Dermis blood vessel endothelial cell (primary cell): ENCODE results near the gene THSD7B. TPM values are rescaled to one million over a fixed set of nuclear protein-coding genes. Genes with fewer than 3 reads are reported as not detected.
"Not testable (repeated sequence)": the region's sequence is repeated elsewhere in the genome, so short reads cannot be mapped to it uniquely, and the experiment has no call there.

Source experiments
- DNase-seq: peaks from one replicate; pipeline ENCODE4 v3.0.0; 2010
- total RNA-seq: library from RNA; depleted of rRNA; stranded (reverse); fragments of >200 nt; gene quantifications from 2 replicates; pipeline ENCODE4 v1.2.3, GENCODE V29; 2014

Gene THSD7B
- total RNA-seq, 1 donor from 2014 or later = under 0.01 TPM

DNA sequence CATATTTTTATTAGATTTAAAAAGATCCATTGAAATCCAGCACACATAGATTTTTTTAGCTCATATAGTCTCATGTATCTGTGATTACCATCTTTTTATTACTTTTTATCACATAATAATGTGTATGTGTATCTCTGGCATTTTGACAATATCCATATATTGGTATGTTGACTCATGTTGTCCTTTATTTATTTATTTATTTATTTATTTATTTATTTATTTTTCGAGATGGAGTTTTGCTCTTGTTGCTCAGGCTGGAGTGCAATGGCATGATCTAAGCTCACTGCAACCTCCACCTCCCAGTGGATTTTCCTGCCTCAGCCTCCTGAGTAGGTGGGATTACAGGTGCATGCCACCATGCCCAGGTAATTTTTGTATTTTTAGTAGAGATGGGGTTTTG lies 823.2 kb downstream of the THSD7B start:
- not testable (repeated sequence) for DNase-seq

DNA sequence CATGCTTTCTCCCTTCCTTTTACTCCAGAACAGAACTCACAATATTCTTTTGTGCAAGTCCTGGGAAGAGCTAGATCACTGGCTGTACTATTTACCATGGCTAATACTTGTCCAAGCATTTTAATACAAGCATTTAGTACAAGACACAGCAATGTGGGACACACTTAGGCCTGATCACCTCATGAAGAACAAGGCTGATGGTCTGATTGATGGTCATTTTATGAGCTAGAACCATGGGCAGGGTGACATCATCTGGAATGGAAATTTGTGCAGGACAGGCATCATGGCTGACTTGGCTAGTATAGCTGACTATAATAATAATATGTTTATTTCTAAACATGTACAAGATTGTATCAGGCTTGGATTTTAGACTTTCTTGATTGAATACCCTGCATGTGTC lies 824.8 kb downstream of the THSD7B start:
- DNase-seq = no peak

DNA sequence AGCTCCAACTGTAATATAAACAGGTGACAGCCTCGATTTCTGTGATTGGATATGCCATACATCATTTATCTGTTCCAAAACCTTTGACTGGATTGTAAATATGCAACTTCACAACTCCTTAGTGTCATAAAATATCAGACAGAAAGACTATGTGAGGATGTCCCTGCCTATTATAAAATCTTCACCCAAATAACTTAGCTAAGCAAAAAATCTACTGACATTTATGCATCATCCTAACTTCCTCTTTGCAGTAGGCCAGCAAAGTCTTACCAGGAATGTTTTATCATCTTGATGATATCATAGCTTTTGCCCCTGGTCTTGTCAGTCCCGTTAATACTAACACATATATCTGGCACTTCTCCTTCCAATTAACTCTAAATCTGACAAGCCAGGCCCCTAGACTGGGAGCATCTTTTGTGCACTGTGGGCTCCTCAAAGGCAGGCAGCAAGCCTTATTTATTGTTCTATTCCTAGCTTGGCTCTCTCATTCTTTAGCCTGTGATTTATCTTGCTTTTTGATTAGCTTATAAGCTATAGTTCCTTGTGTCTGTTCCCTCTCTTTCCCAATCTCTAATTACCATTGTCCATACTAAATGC lies 842.5 kb downstream of the THSD7B start:
- no peak for DNase-seq

DNA sequence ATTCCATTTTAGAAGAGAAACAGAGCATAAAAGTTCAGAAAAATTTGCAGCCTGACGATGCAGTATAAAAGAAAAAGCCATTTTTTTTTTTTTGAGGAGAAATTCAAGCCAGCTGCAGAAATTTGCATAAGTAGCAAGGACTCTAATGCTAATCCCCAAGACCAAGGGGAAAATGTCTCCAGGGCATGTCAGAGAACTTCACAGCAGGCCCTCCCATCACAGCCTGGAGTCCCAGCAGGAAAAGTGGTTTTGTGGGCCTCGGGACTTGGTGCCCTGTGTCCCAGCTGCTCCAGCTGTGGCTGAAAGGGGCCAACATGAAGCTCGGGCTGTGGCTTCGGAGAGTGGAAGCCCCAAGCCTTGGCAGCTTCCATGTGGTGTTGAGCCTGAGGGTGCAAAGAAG lies 873.6 kb downstream of the THSD7B start:
- no peak for DNase-seq

DNA sequence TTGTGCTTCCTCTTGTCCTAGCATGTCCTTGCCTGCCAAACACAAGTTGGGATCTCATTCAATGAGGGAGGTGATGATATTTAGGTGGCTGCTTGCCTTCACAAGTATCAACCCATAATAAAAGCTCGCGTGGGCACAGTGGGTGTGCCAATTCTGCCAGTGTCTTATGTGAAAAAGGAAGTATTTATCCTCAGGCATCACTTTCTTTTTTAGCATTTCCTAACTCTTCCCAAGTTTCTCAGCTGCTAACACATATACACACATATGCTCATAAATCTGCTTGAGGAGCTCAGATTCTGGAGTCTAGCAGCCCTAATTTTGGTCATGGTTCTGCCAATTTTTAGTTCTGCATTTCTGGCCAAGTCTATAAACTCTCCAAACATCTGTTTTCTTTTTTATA lies 879.4 kb downstream of the THSD7B start:
- DNase-seq = no peak

DNA sequence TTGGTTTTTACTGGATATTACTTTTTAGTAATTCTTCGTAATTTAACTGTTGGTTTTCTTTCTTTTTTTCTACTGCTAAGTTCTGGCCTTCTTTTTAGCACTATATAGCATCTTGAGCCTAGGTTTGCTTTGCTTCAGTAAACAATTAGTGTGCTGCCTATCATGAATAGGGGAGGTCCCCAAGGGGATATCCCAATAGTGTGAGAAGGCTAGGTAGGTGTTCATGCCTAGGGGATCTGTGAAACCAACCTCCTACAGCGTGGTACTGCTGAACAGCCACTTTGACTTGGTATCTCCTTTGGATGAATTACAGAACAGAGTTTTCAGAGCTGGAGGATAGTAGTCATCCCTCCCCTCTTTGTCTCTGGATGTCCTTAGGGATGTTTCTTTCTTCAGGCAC lies 888.7 kb downstream of the THSD7B start:
- no peak for DNase-seq

DNA sequence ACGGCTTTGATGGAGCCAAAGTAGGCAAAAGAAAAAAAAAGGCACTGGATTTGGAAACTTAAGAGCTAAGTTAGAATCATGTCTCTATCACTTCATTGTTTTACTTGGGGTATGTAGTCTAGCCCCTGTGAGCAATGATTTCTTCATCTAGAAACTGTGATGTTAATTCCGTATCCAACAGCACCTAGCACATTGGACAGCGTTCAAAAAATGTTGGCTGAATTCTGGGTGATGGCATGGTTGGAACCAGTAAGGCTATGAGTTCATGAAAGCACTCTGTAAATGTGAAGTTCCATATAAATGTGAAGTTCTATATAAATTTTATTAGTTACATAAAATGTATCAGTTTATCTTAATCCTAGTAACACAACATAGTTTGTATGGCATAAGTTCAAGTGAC lies 890.5 kb downstream of the THSD7B start:
- DNase-seq = no peak

DNA sequence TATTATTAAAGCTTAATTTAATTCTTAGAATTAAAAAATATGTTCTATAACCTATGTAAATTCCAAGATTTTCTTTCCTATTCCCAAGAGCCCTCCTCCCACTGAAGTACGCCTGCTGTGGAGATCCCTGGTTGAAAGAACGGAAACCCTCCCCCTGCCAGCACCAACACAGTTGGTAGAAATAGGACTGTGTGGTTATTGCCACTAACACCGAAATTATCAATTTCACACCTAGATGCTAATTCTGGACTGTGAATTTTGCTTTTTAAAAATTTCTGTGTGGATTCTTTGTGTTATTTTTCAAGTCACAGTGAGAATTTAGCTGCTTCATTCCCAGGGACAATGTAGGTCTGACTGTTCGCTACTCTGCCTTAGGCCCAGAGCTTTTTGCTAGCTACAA lies 893.1 kb downstream of the THSD7B start:
- no peak for DNase-seq

DNA sequence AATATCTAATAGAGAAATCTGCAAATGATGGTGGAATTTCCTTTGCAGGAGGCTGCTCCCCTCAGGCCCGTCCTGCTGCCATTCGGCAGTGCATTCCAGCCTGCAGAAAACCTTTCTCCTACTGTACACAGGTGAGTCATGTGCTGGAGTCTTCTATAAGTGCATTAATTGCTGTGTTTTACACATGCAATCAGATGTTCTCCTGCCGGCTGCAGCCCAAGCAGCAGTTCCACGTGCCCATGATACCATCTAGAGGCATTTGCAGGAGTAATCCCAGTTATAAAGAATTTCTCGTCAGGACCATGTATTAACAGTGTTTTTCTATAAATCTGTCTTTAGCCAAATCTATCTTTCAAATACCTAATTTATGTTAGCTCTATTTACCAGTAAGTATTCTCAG lies 894.3 kb downstream of the THSD7B start:
- DNase-seq = no peak

DNA sequence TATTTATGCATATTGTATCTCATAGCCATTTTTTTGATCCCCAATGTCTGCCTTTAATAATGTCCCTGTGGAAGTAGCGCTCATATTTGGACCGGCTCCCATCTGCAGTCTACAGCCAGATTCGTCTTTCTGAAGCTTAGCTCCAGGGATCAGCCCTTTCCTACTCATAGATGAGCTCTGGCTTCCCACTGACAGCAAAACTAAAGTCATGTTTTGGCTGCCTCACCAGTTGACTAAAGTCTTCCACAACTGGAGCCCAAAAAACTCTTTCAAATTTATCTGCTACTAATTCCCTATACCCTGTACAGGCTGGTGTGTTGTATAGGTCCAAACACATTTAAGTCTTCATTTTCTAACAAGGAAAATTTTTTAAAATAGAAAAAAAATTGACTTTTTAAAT lies 904.8 kb downstream of the THSD7B start:
- no peak for DNase-seq

DNA sequence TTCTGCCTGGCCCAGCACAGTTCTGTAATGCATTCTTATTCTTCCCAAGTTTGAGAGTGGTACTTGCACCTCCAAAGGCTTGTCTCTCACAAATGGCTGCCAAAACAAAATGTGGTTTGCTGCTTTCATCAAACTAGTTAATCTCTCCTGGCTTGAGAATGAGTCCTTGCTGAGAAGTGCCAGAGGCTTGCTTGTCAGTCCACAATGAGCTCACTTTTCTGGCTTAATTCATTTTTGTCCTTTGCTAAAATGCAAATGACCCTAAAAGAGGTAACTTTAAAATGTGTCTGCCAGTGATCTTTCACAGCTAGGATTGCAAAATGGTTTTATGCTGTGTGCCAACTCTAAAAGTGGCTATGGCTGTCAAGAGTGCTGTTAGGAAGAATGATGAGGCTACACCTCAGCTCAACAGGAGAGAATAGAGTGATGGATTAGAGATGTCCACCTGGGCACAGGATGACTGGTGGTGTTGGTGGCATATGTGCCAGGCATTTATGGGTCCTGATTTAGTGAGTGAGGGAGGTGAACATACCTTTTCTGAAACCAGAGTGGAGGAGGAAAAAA lies 907.7 kb downstream of the THSD7B start:
- no peak for DNase-seq

DNA sequence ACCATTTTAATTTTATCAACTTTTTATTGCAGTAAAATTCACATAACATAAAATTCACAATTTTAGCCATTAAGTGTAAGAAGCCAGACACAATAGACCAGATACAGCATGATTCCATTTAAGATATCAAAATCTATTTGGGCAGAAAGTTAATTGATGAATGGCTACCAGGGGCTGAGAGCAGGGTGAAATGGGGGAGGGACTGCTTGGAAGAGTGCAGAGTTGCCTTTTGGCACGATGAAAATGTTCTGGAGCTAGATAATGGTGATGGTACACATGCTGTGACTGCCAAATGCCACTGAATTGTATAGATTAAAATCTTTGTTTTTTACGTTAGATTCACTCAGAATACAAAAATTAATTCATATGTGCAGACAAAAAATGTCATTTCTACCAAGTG lies 909.6 kb downstream of the THSD7B start:
- DNase-seq = no peak

DNA sequence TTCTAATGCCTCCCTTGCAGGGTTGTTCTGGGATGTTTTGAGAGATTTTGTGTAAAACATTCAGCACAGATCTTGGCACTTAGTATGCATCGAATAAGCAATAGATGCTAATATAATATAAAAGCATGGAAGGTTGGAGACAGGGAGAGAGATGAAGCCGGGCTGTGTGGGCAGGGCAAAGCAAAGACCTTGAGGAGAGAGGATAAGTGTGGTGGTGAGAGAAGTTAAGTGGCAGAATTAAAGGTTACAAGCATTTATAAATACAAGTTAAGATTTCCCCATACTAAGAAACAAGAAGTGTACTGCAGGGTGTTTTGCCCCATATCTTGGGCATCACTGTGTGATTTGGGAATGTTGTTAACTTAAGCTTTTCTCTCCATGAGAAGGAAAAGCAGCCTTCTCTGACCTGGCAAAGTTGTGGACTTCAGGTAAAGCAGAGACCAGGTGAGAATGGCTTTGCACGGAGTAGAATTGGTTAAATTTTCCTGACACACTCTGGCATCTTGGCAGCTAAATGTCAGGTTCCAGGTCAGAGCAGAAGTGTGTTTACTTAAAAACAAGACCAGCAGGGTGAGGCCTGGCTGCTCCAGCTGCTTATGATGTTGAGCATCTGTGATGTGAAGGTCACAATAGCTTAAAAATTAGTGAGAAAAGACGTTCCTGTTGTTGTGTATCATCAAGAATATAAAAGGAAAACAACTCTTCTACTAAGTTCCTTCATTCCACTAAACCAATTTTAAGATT lies 910.4 kb downstream of the THSD7B start:
- no peak for DNase-seq

DNA sequence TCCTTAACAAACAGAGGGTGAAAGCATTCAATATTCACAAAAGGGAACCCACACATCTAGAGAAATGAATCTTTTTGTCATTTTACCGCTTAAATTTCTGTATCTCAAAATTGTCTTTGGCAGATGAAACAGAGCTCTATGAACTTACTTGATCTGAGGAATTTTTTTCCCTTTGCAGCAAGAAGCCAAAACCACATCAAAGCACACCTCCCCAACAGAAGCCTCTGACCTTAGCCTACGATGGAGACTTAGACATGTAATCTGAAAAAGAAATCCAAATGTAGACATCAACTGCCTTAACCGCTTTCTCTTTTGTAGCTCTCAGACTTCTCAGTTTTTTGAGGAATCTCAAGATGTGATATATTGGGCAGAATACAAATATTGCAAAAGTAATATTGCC lies 911.0 kb downstream of the THSD7B start:
- no peak for DNase-seq

DNA sequence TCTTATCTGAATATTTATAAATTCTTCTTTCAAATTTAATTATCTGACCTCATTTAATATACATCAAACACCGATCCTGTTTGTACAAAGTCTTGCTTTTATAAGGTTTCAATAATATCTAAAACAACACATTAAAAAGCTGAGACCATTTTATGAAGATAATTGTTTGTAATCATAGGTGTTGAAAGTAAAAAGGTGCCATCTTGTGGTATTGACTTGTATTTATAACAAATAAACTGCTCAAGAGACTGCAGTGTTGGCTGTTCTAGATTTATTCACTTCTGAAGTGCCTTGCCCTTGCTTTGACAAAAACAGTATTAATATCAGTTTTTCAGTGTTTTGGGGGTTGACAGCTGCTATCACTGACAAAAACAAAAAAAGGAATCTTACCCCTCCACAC lies 912.1 kb downstream of the THSD7B start:
- no peak for DNase-seq

DNA sequence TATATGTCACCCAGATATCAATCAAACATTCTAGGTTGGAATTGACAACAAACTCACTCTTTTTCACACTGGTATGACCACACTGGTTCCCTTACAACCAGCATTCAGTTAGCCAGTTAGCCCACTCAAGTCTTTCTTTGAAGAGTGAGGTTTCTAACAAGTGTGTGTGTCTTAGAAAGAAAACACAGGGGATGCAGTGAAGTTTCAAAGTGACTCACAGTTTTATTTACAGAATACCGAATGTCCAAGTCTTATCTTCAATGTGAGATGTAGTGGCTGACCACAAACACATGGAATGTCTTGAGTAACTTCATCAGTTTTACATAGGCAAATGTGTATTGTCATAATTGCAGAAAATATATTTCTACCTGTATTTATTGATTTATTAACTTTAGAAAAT lies 924.2 kb downstream of the THSD7B start:
- DNase-seq = no peak

DNA sequence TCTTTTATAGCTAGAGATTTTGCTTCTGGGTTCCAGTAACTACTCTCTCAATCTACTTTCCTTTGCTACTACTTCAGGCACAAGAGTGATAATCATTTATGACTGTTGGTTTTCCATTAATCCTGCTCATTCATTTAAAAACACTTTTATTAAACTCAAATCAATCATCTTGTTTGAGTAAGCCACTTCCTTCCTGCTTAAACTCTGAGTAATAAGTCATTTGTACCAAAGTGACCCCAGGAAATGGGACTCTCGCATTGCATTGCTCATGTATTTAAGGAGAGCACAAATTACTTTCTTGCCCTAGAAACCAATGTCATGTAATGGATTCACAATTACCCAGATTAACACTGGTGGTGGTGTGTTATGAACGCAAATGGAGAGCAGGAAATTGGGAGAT lies 928.2 kb downstream of the THSD7B start:
- DNase-seq = peak; percentile 3

DNA sequence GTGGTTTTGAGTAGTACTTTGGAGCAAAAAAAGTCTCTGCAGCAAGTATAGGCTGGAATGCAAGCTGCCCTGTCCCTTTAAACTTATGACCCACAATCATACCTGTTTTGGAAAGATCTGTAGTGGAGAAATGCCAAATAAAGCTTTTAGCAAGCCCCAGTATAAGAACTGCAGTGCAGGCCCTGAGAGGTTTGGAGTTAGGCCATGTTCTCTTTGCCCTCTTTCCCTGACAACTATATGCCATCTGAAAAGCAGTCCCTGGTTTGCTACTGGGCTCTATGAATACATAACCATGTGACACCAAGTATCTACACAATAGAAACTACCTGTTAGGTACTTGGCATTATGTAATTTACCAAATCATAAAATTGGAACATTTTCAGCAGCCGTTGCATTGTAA lies 931.6 kb downstream of the THSD7B start:
- no peak for DNase-seq

DNA sequence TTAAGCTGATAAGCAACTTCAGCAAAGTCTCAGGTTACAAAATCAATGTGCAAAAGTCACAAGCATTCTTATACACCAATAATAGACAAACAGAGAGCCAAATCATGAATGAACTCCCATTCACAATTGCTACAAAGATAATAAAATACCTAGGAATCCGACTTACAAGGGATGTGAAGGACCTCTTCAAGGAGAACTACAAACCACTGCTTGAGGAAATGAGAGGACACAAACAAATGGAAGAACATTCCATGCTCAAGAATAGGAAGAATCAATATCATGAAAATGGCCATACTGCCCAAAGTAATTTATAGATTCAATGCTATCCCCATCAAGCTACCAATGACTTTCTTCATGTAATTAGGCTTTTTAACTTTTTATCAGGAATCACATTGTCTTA lies 934.9 kb downstream of the THSD7B start:
- not testable (repeated sequence) for DNase-seq

DNA sequence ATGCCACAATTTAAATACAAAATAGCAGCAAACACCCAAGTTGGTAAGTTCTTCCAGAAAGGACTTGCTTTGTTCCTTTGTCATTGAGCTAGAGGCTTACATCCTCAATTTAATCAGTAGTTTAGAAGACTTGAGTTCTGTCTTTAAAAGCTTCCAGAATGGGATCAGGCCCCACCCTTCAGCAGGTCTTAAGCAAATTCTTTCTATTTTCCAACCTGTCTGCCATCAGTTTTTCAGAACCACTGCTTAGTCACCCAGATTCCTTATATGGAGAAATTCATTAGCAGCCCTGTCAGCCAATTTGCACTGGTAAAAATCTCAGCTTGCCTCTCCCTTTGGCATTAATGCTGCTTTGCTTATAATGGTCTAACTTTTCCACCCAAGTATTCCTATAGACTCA lies 935.3 kb downstream of the THSD7B start:
- no peak for DNase-seq

DNA sequence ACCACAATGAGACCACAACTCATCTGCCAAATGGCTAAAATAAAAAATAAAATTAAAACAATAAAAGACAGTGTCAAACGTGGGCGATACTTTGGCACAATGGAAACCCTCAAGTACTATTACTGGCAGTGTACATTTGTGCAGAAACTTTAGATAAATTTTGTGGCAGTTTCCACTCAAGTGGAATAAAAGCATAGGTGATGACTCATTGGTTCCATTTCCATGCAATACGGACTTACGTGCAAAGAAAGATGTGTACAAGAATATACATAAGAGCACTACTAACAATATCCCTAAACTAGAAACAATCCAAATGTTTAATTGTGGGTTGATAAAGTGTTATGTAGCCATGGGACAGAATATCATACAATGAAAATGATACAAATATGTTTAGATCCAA lies 940.0 kb downstream of the THSD7B start:
- no peak for DNase-seq

DNA sequence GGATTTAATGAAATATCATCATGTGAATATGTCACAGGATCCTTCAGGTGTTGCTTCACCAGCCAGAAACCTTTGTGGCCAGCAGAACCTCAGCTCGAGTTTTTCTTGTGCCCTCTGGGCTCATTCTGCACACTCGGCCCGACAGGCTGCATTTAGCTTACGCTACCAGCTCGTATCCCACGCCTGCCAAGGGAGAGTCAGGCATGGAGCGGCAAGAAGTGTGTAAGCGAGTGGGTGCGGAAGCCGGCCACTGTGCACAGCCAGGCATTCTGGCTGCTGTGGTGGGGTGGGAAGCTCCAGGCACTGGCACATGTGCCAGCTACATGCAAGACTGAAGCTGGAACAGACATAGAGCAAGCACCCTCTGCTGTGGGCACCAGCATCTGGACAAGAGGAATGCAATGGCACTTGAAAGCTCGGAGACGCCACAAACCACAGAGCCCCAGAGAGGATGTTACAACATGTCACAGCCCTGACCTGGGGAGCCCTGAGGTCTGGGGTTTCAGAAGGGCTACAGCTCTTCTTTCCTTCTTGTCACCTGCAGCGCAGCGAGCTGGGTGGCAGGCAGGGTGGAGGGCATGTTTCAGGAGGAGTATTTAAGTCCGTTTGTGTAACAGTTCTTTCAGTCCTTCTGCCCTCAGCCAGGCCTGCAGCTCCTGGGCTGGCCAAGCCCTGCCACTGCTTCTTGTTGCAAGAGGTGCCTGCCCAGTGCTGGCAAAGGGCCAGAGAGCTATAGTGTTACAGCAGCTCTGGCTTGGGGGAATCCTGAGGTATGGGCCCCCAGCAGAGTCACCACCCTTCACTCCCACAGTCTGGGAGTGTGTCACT lies 941.7 kb downstream of the THSD7B start:
- no peak for DNase-seq

DNA sequence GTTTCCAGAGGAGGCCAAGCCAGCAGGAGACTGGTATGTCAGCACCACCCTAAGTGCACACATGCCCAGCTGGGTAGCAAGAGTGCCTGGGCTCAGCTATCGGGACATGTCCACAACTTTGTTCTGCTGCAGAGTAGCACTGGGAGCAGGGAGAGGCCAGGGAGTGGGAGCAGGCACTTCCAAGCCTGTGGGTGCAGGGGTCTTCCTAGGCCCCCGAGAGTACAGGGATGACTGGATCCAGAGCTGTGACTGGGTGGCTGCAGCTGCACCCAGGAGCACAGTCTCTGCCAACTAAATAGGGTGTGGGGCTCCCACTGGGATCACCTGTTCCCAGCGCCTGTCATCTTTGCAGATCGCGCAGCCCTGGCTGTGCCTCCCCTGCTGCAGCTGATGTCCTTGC lies 943.0 kb downstream of the THSD7B start:
- no peak for DNase-seq
